GM12873 (cell line): ENCODE results near the gene ATG9B.

Experiments
- CTCF ChIP-seq: IDR thresholded peaks from 2 replicates; pipeline ENCODE4 v1.5.1; 2012; ENCODE audit warnings: low read depth, mild to moderate bottlenecking, moderate library complexity, low read length, control low read depth; ENCODE audit not compliant: insufficient read depth; ENCODE audit errors: missing control alignments

ATG9B gene

GRCh38 chr7:150965273-150965830, 58.9 kb downstream of the ATG9B start:
- no peak for TF ChIP-seq CTCF
